IPS-20b (cell line): ENCODE data around the gene LRRN1.
"Not testable (repeated sequence)": the region's sequence is repeated elsewhere in the genome, so short reads cannot be mapped to it uniquely, and the experiment has no call there.

Source experiments
- H3K27ac ChIP-seq: one replicate; pipeline ENCODE4 v1.5.1; 2013; ENCODE audit warnings: low read length
- H3K27me3 ChIP-seq: 2 replicates; pipeline ENCODE4 v1.6.1; 2013; ENCODE audit warnings: mild to moderate bottlenecking, low read length, inconsistent platforms; ENCODE audit not compliant: insufficient read depth
- H3K36me3 ChIP-seq: 2 replicates; pipeline ENCODE4 v1.6.1; 2013; ENCODE audit warnings: low read depth, mild to moderate bottlenecking, inconsistent platforms, low read length, moderate library complexity; ENCODE audit not compliant: insufficient read depth
- H3K4me1 ChIP-seq: 2 replicates; pipeline ENCODE4 v1.6.1; 2013; ENCODE audit warnings: mild to moderate bottlenecking, control low read depth, inconsistent platforms, low read length, moderate library complexity; ENCODE audit not compliant: insufficient read depth
- H3K4me3 ChIP-seq: 2 replicates; pipeline ENCODE4 v1.5.1; 2013; ENCODE audit warnings: mild to moderate bottlenecking, low read length, inconsistent platforms
- H3K9ac ChIP-seq: 2 replicates; pipeline ENCODE4 v1.6.1; 2013; ENCODE audit warnings: low read depth, mild to moderate bottlenecking, inconsistent platforms, low read length, moderate library complexity
- H3K9me3 ChIP-seq: 2 replicates; pipeline ENCODE4 v1.6.1; 2013; ENCODE audit warnings: mild to moderate bottlenecking, low read depth, low read length, inconsistent platforms; ENCODE audit not compliant: insufficient read depth

The LRRN1 gene

DNA sequence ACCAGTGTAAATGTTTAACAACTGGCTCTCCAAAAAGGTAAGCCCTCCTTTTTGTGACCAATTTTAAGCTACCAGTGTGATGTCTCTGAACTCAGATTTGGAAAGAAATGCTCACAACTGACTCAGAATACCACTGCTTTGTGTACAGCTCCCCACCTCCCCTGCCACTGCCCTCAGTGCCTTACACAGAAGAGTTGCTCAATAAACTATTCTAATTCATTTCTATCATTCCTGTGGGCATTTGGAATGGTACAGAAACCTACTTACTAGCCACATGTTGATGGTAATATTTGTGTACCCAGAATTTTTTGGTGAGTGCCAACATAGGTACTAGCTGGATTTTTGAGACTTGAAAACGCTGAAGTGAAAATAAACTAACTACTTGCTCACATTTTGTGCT lies 16.0 kb downstream of the LRRN1 start:
- Histone ChIP-seq H3K9me3 (no peaks in the 10 kb centered on the region), H3K36me3 (peaks cover 99% of the 10 kb centered on the region), H3K4me1 (no peaks in the 10 kb centered on the region; the same call in none of the 2 replicates), H3K27ac (no peak overlapping the region), H3K27me3 (no peaks in the 10 kb centered on the region), H3K4me3 (no peak overlapping the region), H3K9ac (no peak overlapping the region)

DNA sequence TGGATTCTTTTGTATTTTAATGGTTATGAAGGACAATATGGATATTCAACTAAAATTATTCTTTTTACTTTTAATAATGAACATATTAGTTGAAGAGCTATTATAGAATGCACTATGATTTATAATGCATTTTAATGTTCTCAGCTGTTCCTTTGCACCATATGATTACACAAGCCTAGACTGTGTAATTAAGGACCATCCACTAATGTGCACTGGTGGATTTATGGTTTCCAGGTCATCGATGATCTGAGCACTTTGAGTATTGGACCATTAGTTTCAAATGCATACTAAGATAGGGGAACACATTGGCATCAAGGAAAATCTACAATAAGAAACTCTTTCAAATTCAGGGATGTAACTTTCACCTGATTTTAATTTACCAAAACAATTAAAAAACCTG lies 16.8 kb downstream of the LRRN1 start:
- H3K9ac ChIP-seq, result no peak overlapping the region
- no peaks in the 10 kb centered on the region for H3K27me3 ChIP-seq
- no peak overlapping the region for H3K27ac ChIP-seq
- no peaks in the 10 kb centered on the region; the same call in none of the 2 replicates for H3K4me1 ChIP-seq
- H3K4me3 ChIP-seq, result no peak overlapping the region
- H3K36me3 ChIP-seq, result peaks cover 99% of the 10 kb centered on the region
- H3K9me3 ChIP-seq, result no peaks in the 10 kb centered on the region

DNA sequence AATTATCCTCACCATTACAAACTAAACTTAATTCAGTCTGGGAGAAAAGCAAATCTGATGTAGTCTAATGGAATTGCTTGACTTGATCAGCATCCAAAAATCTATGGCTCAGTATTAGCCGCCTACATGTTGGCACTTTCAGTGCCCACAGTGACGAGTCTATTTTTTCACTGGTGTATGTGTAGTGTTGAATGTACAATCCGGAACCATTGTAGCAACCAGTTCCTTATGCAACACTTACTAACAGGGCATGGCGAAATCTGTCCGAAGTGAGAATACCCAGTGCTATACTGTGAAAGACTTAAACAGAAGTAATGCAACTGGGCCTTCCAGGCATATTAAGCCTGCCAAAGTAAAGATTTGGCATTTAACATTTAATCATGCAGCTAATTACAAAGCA lies 18.6 kb downstream of the LRRN1 start:
- Histone ChIP-seq H3K4me3 (no peak overlapping the region), H3K36me3 (peaks cover 99% of the 10 kb centered on the region), H3K9me3 (no peaks in the 10 kb centered on the region), H3K27ac (no peak overlapping the region), H3K27me3 (no peaks in the 10 kb centered on the region), H3K9ac (no peak overlapping the region), H3K4me1 (no peaks in the 10 kb centered on the region; the same call in 1 of the 2 replicates)

DNA sequence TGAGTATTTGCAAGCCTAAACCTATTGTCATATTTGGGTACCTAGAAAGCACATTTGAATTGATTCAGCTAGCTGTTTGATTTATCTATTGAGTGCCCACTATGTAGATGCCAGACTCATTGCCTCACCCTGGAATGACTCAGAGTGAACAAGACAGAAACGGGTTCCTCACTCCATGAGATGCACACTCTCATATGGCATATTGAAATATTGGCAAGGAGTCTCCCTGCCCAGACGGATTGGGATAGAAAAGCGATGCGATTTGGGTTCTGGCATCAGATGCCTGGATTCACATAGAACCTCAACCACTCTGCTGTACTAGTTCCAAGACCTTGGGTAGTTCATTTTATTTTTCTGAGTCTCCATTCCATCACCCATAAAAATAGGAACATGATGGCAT lies 22.5 kb downstream of the LRRN1 start:
- Histone ChIP-seq H3K27me3 (no peaks in the 10 kb centered on the region), H3K27ac (no peak overlapping the region), H3K4me1 (no peaks in the 10 kb centered on the region; the same call in 1 of the 2 replicates), H3K36me3 (peaks cover 99% of the 10 kb centered on the region), H3K4me3 (no peak overlapping the region), H3K9me3 (no peaks in the 10 kb centered on the region), H3K9ac (no peak overlapping the region)

DNA sequence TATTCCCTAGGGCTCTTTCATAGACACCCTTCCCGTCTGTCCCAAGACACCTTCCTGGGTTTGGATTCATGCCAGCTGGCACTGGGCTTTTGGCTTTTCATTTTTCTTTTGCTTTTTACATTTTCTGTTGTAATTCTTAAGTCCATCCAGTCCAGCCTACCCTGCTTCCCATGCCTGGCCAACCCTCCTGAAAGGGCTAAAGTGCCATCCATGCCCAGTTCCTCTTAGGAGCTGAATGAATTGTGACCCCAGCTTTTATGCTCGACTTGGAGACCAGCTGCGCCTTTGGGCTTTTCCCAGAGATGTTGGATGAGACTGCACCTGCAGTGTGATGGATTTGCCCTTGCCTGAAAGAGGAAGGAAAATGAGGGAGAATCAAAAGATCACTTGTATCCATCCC lies 25.8 kb downstream of the LRRN1 start:
- no peaks in the 10 kb centered on the region for H3K27me3 ChIP-seq
- no peak overlapping the region for H3K4me3 ChIP-seq
- no peaks in the 10 kb centered on the region for H3K9me3 ChIP-seq
- no peak overlapping the region for H3K27ac ChIP-seq
- peaks cover 98% of the 10 kb centered on the region for H3K36me3 ChIP-seq
- no peaks in the 10 kb centered on the region; the same call in 1 of the 2 replicates for H3K4me1 ChIP-seq
- no peak overlapping the region for H3K9ac ChIP-seq

DNA sequence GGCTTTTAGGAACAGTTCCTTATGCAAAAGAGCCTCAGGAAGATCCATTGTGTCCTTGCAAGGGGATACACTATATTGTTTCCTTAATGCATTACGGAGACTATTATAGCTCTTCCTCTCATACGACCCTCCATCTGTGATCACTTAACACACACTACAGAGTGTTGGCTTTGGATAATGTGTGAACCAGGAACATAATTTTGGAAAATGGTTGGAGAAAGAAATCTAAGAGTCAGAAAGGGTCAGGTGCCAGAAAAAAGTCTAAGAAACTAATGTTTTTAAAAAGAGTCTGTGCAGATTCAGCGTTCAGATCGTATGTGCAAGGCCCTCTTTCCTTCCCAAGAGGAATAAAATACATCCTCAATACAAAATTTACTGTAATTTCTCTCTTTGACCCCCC lies 27.3 kb downstream of the LRRN1 start:
- Histone ChIP-seq H3K27me3 (no peaks in the 10 kb centered on the region), H3K9ac (no peak overlapping the region), H3K27ac (no peak overlapping the region), H3K4me3 (no peak overlapping the region), H3K4me1 (no peaks in the 10 kb centered on the region), H3K36me3 (peaks cover 96% of the 10 kb centered on the region), H3K9me3 (no peaks in the 10 kb centered on the region; the same call in 1 of the 2 replicates)

DNA sequence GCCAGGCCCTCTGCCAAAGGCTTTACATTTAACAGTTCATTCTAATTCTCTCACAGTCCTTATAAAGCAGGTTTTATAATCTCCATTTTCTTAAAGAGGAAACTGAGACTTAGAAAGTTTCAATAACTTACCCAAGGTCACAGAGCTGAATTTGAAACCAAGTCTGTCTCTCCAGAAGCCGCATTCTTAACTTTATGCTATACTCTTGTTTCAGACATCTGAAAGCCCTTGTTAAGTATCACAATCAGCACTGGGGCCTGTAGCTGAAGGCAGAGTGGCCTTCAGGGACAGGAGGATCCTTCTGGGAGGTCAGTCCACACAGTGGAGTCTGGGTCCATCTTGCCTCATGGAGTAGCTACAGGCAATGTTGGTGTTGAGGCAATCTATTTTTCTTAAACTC lies 27.9 kb downstream of the LRRN1 start:
- H3K9me3 ChIP-seq, result peaks cover 4% of the 10 kb centered on the region
- no peak overlapping the region for H3K27ac ChIP-seq
- H3K4me1 ChIP-seq, result no peaks in the 10 kb centered on the region
- no peak overlapping the region for H3K9ac ChIP-seq
- peaks cover 94% of the 10 kb centered on the region for H3K36me3 ChIP-seq
- H3K27me3 ChIP-seq, result no peaks in the 10 kb centered on the region
- no peak overlapping the region for H3K4me3 ChIP-seq

DNA sequence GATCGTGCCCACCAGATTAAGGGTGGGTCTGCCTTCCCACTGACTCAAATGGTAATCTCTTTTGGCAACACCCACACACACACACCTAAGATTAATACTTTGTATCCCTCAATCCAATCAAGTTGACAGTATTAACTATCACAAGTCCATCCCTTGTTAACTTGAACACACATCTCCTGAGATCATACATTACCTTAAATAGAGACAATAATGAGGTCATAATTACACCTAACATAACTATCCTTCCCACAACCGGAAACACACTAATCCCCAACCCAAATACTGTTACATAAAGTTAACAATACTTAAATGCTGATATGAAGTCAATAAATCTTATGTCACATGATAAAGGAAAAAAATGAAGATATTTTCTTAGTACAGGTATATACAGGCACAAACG lies 29.2 kb downstream of the LRRN1 start:
- H3K4me1 ChIP-seq, H3K9ac ChIP-seq, H3K9me3 ChIP-seq, H3K27ac ChIP-seq, H3K27me3 ChIP-seq, H3K4me3 ChIP-seq: not testable (repeated sequence)
- H3K36me3 ChIP-seq, result peaks cover 94% of the 10 kb centered on the region

DNA sequence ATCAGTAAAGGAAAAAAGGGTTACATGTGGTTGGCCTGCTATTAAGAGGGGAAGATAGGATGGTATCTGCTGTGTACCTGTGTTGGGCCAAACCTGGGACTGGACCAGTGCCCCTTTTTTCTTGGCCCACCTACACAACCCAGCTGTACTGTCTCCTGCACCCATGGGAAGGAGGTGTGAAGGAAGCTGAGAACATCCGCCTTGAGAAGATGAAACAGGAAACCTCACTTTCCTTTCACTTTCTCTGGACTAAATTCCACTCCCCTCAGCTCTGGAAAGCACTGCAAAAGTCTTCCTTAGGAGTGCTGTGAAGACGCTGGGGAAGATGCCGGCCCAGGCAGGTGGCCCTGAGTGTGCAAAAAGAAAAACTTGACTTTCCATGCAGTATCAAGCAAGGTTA lies 37.6 kb downstream of the LRRN1 start:
- no peaks in the 10 kb centered on the region; the same call in 1 of the 2 replicates for H3K4me1 ChIP-seq
- no peak overlapping the region for H3K9ac ChIP-seq
- no peaks in the 10 kb centered on the region for H3K27me3 ChIP-seq
- no peak overlapping the region for H3K27ac ChIP-seq
- H3K36me3 ChIP-seq, result peaks cover 83% of the 10 kb centered on the region
- H3K9me3 ChIP-seq, result peaks cover 17% of the 10 kb centered on the region
- H3K4me3 ChIP-seq, result no peak overlapping the region

DNA sequence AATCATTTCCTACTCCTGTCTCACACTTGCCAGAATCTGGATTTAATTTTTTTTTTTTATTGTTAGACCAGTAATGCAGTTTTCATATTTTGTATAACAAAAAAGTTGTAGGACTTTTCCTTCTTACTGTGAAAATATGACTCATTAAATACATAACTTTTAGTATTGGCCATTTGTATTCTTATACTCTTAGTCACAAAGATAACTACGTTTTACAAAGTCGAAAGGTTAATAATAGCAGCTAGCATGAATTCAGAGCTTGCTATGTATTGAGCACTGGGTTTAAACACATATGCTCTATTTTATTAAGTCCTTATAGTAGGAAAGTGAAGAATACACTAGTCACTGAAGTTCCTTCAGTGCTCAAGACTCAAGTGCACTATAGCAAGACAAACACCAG lies 43.1 kb downstream of the LRRN1 start:
- H3K27ac ChIP-seq, result no peak overlapping the region
- peaks cover 84% of the 10 kb centered on the region for H3K36me3 ChIP-seq
- H3K4me3 ChIP-seq, result no peak overlapping the region
- peaks cover 10% of the 10 kb centered on the region; the same call in 1 of the 2 replicates for H3K9me3 ChIP-seq
- no peak overlapping the region for H3K9ac ChIP-seq
- H3K4me1 ChIP-seq, result no peaks in the 10 kb centered on the region; the same call in 1 of the 2 replicates
- H3K27me3 ChIP-seq, result no peaks in the 10 kb centered on the region

DNA sequence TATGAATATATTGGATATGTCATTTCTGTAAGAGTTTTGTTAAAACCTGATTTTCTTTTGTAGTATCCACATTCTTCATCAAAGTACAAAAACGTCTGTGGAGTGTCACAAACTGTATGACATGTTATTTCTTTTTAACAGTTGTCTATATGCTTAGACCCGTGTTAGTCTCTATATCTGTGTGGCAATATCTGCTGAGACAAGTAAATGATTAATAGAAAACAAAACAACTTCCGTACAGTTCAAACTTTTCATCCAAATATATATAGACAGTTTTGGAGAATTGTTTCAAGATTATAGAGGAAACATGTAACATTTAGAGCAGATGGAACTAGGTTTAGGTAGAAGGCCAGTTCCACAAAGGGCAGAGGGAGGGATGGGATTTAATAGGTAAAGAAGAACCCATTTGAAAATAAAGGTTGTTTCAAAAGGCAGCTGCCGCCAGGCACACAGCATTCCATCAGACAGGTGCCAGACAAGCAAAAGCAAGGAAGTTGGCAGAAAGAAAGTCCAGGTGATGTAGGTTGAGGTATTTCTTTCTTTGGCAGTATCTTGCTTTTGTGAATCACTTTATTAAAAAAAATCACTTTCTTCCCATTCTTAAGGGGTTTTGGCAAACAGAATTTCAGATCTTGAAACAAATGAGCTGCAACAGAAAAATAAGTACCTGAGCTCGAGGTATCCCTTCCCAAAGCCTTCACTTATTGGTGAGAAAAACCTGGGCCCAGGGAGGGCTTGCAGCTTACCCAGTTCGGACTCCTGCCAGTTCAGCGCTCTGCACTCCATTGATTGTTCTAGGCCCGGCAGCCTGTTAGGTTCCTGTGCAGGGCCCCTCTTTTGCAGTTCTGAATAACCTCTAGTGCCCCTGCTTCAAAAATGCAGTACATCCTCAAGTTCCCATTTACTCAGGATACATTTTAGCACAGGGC lies 49.0 kb downstream of the LRRN1 start:
- H3K36me3 ChIP-seq, result peaks cover 68% of the 10 kb centered on the region
- H3K4me1 ChIP-seq, result peaks cover 26% of the 10 kb centered on the region; the same call in 1 of the 2 replicates
- H3K27me3 ChIP-seq, result no peaks in the 10 kb centered on the region
- H3K9ac ChIP-seq, result no peak overlapping the region
- H3K4me3 ChIP-seq, result no peak overlapping the region
- no peak overlapping the region for H3K27ac ChIP-seq
- H3K9me3 ChIP-seq, result no peaks in the 10 kb centered on the region

DNA sequence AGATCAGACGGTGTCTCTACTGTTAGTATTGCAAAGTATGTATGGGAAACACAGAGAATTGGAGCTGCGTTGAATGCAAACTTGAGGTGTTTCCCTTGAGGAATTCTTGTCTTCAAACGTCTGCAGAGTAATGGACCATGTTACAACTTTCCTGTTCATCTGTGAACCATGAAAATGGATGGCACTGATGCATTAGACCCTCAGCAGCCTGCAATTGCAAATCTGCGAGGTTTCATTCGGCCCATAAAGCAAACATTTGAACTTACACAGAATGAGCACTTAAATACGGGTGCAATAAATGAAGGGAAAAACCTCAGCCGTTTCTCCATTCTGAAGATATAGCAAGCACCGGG lies 49.7 kb downstream of the LRRN1 start:
- no peaks in the 10 kb centered on the region for H3K27me3 ChIP-seq
- H3K9ac ChIP-seq, result no peak overlapping the region
- peaks cover 62% of the 10 kb centered on the region for H3K36me3 ChIP-seq
- H3K9me3 ChIP-seq, result no peaks in the 10 kb centered on the region
- no peak overlapping the region for H3K4me3 ChIP-seq
- H3K27ac ChIP-seq, result no peak overlapping the region
- H3K4me1 ChIP-seq, result peaks cover 26% of the 10 kb centered on the region; the same call in 1 of the 2 replicates
